Epithelial cell of prostate (primary cell): ENCODE results near the gene GIPC1.
A peak's percentile ranks its signal among the peaks of the same experiment; 100 is the strongest.

Experiments
- DNase-seq: peaks from one replicate; pipeline ENCODE4 v3.0.0-alpha.2; 2011; ENCODE audit warnings: low read depth, low spot score
- H3K27ac ChIP-seq: fragments of 450-650 bp; 2 replicates; pipeline ENCODE4 v1.5.1; 2017; ENCODE audit warnings: mild to moderate bottlenecking

GIPC1 gene

DNA sequence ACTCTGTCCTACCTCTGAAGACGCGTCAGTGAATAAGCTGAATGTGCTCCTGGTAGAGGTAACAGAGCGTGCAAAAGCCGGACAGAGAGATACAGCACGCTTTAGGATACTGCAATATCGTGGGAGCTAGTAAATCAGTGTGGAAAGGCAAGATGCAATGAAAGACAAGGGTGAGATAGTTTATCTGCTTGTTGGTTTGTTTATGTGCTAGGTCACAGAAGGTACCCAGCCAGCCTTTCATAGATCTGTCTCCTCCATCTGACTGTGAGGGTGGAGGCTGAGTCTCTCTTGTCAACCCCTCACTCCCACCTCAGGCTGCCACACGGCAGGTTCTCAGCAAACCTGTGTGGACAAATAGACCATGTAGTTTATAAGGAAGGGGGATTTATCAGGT is 904 bp upstream of the GIPC1 start:
- H3K27ac ChIP-seq = peak overlapping the region; percentile 92
- no peak for DNase-seq

DNA sequence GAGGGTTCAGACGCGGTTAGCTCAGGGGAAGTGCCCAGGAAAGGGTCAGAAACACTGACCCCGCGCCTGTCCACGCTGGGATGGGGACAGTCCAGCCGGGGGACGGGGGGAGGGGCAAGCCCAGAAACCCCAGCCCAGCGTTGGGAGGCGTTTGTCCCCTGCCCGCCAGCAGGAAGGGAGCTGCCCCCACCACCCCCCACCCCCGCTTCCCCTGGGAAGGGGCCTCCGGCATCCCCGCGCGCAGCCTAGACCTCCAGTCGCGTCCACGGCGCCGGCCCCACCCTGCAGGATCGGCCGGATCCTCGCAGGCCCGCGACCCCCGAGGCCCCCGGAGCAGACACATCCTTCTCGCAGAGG is 277 bp downstream of the GIPC1 start:
- H3K27ac ChIP-seq = peak overlapping the region; percentile 92
- DNase-seq = no peak

GRCh38 chr19:14494910-14495671 is 836 bp downstream of the GIPC1 start:
- no peak for DNase-seq
- H3K27ac ChIP-seq = peak overlapping the region; percentile 92

GRCh38 chr19:14494411-14494810 is 1.5 kb downstream of the GIPC1 start:
- H3K27ac ChIP-seq = peak overlapping the region; percentile 92
- no peak for DNase-seq

DNA sequence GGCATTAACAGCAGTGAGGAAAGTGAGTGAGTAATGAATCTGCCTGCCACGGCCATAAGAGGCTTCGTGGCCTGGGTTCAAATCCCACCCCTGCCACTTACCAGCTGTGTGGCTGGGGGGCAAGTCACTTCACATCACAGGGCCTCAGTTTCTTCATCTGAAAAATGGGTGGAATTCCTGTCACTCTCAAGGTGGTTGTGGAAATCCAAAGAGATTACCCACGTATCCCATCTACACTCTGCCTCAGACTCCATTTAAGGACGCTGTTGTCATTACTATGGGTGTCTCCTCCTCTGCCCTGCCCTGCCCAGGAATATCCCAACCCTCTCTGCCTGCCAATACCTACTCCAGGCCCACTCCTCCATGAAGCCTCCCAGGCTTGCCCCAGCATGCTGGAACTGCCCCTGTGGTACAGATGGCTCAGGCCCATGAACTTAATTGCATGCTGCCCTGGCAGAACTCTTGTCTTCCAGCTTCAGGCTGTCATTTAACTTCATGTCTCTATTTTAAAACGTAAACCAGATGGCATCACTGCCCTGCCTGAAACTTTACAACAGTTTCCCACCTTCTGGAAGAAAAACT is 3.1 kb downstream of the GIPC1 start:
- no peak for DNase-seq
- H3K27ac ChIP-seq = peak overlapping the region; percentile 92

DNA sequence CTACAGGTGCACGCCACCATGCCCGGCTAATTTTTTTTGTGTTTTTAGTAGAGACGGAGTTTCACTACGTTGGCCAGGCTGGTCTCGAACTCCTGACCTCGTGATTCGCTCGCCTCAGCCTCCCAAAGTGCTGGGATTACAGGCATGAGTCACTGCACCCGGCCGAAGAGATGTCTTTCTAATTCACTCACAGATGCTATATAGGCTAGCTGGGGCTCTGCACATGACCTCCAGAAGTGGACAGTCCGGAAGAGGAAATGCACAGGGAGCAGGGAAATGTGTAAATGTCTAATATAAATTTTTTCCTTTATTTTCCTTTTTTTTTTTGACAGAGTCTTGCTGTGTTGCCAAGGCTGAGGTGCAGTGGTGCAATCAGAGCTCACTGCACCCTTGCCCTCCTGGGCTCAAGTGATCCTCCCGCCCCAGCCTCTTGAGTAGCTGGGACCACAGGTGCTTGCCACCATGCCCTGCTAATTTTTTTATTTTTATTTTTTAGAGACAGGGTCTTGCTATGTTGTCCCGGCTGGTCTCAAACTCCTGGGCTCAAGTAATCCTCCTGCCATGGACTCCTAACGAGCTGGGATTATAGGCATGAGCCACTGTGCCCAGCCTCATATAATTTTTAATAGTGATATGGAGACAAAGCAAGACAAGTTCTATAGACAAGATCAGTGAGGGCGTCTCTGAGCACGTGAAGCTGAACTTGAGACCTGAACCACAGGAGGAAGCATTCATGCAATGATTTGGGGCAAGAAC is 8.4 kb downstream of the GIPC1 start:
- H3K27ac ChIP-seq = no peak overlapping the region
- no peak for DNase-seq

DNA sequence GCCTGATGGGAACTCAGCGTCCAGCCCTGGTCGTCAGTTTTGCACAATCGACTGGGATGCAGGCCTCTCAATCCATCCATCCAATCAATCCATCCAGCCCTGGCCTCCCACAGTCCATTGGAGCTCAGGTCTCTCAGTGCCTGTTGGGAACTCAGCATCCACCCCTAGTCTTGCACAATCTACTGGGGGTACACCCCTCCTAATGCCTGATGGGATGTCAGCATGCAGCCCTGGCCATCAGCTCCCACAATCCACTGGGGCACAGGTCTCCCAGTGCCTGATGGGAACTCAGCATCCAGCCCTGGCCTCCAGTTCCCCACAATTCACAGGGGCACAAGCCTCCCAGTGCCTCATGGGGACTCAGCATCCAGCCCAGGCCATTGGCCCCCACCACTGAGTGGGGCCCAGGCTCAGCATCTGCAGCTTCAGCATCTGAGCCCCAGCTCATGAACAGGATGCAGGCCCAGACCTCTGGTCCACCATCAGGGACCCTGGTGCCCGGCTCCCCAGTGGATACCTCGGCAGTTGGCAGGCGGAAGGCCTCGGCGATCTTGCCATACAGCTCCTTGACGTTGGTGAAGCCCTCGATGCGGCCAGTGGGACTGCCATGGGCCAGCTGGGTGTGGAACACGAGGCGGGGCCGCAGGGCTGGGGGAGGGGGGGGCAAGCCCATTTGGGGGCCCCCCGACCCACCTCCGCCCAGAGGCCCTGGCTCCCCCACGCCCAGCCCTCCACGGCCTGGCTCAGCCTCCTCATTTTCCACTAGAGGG is 13.6 kb downstream of the GIPC1 start:
- no peak for DNase-seq
- no peak overlapping the region for H3K27ac ChIP-seq

- no peak overlapping the region for H3K27ac ChIP-seq
- DNase-seq = no peak
Observed at GRCh38 chr19:14480700-14481079, 15.2 kb downstream of the GIPC1 start.

- no peak overlapping the region for H3K27ac ChIP-seq
- no peak for DNase-seq
Observed at GRCh38 chr19:14479975-14480699, 15.8 kb downstream of the GIPC1 start.

DNA sequence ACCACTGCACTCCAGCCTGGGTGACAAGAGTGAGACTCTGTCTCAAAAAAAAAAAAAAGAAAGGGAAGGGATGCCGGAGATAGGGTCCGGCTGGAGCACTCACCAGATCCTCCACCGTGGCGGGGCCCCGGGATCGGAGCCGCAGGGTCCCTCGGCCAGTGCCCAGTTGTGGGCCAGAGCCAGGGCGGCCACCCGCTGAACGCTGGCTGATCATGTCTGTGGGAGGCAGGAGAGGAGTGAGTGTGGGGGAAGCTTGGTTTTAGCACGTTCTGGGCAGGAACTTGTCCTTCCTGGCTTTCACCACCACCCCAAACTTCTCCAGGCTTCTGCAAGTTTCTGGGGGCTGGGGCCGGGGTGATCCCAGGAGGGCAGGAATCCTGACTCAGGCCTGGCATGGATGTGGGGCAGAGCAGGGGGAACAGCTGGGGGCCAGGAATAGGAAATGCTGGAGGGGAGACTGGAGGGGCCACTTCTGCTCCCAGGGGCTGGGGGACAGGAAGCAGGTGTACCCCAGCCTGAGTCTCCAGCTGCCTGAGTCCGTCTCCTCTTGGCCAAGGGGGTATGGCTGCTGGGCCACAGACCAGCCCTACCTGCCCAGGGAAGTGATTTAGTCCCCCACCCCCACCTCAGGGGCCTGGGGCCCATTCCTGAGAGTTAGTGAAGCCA is 16.5 kb downstream of the GIPC1 start:
- DNase-seq = no peak
- H3K27ac ChIP-seq = no peak overlapping the region

- DNase-seq = no peak
- no peak overlapping the region for H3K27ac ChIP-seq
Observed at GRCh38 chr19:14478113-14478545, 17.8 kb downstream of the GIPC1 start.

DNA sequence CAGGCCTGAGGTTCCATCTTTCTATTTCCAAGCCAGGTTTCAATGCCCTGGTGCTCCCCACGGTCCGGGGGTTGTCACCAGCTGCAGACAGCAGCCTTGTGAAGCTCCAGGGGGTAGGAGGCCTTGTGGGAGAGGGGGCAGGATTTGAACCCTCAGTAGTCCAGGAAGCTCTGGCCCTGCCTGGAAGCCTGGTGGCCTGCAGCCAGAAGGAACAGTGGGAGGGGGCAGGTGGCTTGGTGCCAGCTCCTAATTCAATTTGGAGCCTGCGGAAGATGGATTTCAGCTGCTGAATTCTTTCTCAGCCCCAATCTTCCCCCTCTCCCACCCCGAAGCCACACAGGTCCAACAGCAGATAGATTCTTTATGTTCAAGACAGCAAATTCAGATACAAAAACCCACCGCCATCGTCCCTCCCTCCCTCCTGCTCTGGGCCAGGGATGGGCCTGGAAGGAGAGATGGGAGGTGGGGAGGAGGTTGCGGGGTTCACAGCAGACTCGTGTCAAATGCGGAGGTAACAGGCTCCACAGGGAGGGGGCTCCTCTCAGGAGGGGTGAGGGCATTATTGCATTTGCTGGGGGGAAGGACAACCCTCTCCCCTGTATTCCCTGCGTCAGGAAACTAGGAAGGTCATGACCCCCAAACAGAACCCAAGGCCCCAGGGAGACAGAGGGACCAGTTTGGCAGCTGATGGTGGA is 18.4 kb downstream of the GIPC1 start:
- peak overlapping the region; percentile 78 for H3K27ac ChIP-seq
- no peak for DNase-seq

- DNase-seq = peak; percentile 39
- peak overlapping the region; percentile 78 for H3K27ac ChIP-seq
Observed at GRCh38 chr19:14476673-14477401, 19.1 kb downstream of the GIPC1 start.

DNA sequence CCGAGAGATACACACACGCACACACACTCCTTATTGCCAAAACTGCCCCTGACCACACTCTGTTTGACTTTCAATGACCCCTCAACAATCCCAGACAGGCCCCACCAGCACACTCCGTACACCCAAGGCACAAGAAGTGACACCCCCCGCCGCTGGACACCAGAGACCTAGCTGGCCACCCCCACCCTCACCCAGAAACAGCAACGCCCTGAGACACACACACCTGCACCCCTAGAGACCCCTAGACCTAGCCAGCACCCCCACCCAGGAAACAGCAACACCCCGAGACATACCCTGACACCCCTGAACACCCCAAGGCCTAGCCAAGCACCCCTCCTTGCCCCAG is 19.6 kb downstream of the GIPC1 start:
- peak overlapping the region; percentile 78 for H3K27ac ChIP-seq
- DNase-seq = no peak

DNA sequence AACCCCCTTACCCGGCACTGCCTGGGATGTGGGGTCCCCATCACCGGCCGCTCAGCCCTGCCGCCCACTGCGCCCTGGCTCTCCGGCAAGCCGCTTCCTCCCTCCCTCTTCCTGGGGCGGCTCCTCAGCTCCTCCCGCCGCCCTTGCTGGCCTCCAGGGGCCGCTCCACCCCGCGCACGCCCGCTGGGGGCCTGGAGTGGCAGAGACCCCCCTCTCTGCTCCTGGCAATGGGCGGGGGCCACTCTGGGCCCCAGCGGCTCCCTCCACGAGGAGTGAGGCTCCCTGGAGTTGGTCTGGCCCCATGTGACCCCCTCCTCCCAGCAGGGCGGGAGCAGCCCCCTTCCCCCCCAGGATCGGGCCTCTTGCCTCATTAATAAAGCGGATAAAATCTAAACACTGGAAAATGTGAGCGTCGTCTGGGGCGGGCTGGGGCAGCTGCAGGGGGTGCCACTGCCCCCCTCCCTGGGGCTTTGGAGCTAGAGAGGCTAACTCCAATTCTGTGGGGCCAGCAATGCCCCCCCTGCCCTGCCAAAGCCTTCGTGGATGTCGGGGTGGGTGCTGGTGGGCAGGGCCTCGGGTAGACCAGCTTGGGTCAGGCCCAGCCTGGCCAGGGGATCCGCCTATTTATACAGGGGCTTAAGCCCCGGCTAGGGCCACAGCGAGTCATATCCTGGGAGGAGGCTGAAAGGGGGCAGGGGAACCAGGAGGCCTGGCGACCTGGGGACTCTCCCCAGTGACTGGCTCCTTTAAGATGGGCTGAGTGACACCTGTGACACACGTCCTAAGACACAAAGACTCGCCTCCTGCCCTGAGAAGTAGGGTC is 20.5 kb downstream of the GIPC1 start, which contains the start of gene PTGER1:
Gene PTGER1 (minus strand): TSS at position 104 of the 823 bp plus-strand sequence. CDS start 1,034 bp downstream, outside the sequence.
- H3K27ac ChIP-seq = peak within 1 kb of the TSS; percentile 78

DNA sequence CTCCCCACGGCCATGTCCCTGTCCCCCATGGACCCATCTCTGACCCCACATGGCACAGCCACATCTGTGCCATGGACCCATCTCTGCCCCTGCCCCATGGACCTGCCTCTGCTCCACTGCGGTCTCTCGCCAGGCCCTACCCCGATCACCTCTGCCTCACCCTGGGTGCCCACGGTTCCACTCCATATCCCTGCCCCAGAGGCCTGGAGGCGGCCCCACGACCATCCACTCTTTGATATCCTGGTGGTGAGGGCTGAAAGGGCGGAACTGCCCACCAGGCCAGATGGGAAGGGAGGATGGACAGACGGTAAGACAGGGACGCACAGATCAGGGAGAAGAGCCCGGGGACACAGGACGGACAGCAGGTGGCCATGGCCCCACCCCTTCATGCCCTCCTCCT is 21.1 kb downstream of the GIPC1 start:
- peak overlapping the region; percentile 78 for H3K27ac ChIP-seq
- no peak for DNase-seq

More for the DNA sequence above, 20.5 kb downstream of the GIPC1 start, which contains the start of gene PTGER1:
- no peak for DNase-seq

DNA sequence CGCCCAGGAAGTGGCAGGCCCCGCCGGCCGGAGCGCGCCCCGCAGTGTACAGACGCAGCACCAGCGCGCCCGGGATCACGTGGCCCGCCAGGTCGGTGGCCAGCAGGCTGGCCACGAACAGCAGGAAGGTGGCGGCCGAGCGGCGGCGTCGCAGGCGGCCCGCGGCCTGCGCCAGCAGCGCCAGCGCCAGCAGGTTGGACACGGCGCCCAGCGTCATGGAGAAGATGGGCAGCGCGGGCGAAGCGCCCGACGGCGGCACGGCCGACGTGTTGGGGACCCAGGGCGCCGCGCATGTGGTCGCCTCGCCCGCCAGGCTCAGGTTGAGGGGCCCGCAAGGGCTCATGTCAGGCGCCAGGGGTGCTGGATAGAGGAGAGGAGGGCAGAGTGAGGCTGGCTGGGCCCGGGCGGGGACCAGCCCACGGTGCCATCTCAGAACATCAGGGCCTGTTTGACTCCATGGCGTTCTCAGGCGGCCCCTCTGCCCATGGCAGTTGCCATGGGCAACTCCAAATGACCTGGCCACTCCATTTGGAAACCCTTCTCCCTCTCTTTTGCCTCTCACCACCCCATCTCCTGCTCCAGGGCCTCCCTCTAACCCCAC is 21.8 kb downstream of the GIPC1 start:
- DNase-seq = no peak
- no peak overlapping the region for H3K27ac ChIP-seq
